Ectodermal cell (in vitro differentiated cells): ENCODE measurements around the gene SAP25.
"Not testable (repeated sequence)": the region's sequence is repeated elsewhere in the genome, so short reads cannot be mapped to it uniquely, and the experiment has no call there.

Source experiments
- H3K27ac ChIP-seq: 2 replicates; pipeline ENCODE4 v1.7.0; 2013; ENCODE audit warnings: mild to moderate bottlenecking, low read depth, low read length; ENCODE audit not compliant: insufficient read depth, poor library complexity, severe bottlenecking
- H3K27me3 ChIP-seq: 2 replicates; pipeline ENCODE4 v1.7.0; 2013; ENCODE audit warnings: mild to moderate bottlenecking, low read length; ENCODE audit not compliant: insufficient read depth, control insufficient read depth, poor library complexity, severe bottlenecking
- H3K36me3 ChIP-seq: one replicate; pipeline ENCODE4 v1.7.0; 2013; ENCODE audit warnings: low read length; ENCODE audit not compliant: control insufficient read depth, insufficient read depth
- H3K4me1 ChIP-seq: one replicate; pipeline ENCODE4 v1.7.0; 2013; ENCODE audit warnings: low read length; ENCODE audit not compliant: control insufficient read depth, insufficient read depth
- H3K4me3 ChIP-seq: 2 replicates; pipeline ENCODE4 v1.7.0; 2013; ENCODE audit warnings: low read depth, low read length, control low read depth; ENCODE audit not compliant: insufficient read depth
- H3K9me3 ChIP-seq: 2 replicates; pipeline ENCODE4 v1.7.0; 2013; ENCODE audit warnings: mild to moderate bottlenecking, low read length, moderate library complexity; ENCODE audit not compliant: control insufficient read depth
- WGBS, 2 experiments: methylation state at CpG; one replicate each; pipeline ENCODE4 v1.1.7; 2013; ENCODE audit warnings: missing lambda C conversion rate in 2 of 2; 5-methylcytosine and 5-hydroxymethylcytosine counted together

The SAP25 gene

DNA sequence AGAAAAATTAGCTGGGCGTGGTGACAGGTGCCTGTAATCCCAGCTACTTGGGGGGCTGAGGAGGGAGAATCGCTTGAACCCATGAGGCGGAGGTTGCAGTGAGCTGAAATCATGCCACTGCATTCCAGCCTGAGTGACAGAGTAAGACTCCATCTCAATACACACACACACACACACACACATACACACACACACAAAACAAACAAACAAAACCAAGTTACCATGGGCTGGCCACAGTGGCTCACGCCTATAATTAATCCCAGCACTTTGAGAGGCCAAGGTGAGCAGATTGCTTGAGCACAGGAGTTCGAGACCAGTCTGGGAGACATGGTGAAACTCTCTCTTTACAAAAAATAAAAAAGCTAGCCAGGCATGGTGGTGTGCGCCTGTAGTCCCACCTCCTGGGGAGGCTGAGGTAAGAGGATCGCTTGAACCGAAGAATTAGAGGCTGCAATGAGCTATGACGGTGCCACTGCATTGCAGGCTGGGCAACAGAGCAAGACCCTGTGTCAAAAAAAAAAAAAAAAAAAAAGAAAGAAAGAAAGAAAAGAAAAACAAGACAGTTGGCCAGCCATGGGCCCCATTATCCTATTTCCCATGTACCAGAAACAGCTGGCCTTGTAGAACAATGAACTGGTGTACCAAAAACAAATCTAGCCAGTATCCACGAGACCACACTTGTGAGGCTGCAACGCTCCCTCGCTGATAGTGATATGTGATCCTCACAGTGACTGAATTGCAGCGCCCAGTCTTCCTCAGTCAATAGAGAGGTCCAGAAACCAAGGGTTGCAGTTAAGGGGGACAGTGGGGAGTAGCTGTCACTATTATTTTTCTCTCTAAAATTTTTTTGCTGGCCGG lies 41.3 kb downstream of the SAP25 start:
- Histone ChIP-seq H3K36me3 (no peaks in the 10 kb centered on the region), H3K4me3 (no peak overlapping the region), H3K27ac (no peak overlapping the region), H3K4me1 (no peaks in the 10 kb centered on the region), H3K27me3 (no peaks in the 10 kb centered on the region), H3K9me3 (no peaks in the 10 kb centered on the region)
- WGBS, 2 experiments: 91 to 94% methylated on average over 14 of the region's 14 CpGs

GRCh38 chr7:100528108-100528866 lies 45.4 kb downstream of the SAP25 start:
- not testable (repeated sequence) for H3K36me3 ChIP-seq, H3K27ac ChIP-seq, H3K4me1 ChIP-seq, H3K27me3 ChIP-seq, H3K4me3 ChIP-seq, H3K9me3 ChIP-seq
- 87% methylated on average over 12 of the region's 12 CpGs for WGBS, 2 experiments

- H3K9me3 ChIP-seq, H3K4me1 ChIP-seq, H3K4me3 ChIP-seq, H3K27ac ChIP-seq, H3K36me3 ChIP-seq, H3K27me3 ChIP-seq: not testable (repeated sequence)
- WGBS, 2 experiments: 92 to 98% methylated on average over 14 to 15 of the region's 34 CpGs
Observed at GRCh38 chr7:100523192-100523591, 50.5 kb downstream of the SAP25 start.
